Astrocyte of the cerebellum (primary cell): ENCODE results near the gene PCSK5.

Experiments used
- DNase-seq: peaks from one replicate; pipeline ENCODE4 v3.0.0-alpha.2; 2011; ENCODE audit warnings: low read depth
- H3K4me3 ChIP-seq: 2 replicates; pipeline ENCODE4 v1.5.1; 2011; ENCODE audit warnings: mild to moderate bottlenecking, low read depth, low read length, moderate library complexity
- in situ Hi-C: cut with HindIII; loops from 2 replicates; pipeline ENCODE4 v1.10.0; 2017; ENCODE audit warnings: low sequenced_read_pairs
- TF ChIP-seq, protein P1 (sequence below): IDR thresholded peaks from 2 replicates; pipeline ENCODE4 v1.5.1; 2012; ENCODE audit warnings: low read length, low read depth, moderate library complexity, mild to moderate bottlenecking; ENCODE audit errors: missing control alignments

The PCSK5 gene

DNA sequence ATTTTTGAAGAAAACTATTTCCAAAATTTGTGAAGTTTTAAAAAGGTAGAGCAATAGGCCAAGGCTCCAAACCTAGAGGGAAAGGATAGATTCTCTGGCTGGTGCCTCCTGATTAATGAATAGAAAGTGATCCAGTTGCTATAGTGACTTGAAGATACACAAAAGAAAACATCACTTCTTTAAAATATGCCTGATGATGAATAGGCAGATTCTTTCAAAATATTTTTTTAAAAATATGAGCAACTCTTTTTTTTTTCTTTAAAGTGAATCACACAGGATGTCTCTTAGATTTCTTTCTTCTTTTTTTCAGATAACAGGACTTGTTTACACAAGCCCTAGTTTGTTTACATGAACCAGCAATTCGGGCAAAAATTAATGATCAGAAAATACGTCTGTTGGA, 379.3 kb downstream of the PCSK5 start:
- TF ChIP-seq, protein P1, sequence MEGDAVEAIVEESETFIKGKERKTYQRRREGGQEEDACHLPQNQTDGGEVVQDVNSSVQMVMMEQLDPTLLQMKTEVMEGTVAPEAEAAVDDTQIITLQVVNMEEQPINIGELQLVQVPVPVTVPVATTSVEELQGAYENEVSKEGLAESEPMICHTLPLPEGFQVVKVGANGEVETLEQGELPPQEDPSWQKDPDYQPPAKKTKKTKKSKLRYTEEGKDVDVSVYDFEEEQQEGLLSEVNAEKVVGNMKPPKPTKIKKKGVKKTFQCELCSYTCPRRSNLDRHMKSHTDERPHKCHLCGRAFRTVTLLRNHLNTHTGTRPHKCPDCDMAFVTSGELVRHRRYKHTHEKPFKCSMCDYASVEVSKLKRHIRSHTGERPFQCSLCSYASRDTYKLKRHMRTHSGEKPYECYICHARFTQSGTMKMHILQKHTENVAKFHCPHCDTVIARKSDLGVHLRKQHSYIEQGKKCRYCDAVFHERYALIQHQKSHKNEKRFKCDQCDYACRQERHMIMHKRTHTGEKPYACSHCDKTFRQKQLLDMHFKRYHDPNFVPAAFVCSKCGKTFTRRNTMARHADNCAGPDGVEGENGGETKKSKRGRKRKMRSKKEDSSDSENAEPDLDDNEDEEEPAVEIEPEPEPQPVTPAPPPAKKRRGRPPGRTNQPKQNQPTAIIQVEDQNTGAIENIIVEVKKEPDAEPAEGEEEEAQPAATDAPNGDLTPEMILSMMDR: no peak
- DNase-seq: no peak
- in situ Hi-C loops: no loop called here

GRCh38 chr9:76271755-76272154, 381.3 kb downstream of the PCSK5 start:
- H3K4me3 ChIP-seq: no peak overlapping the region
- in situ Hi-C loops: no loop called here
- no peak for DNase-seq
- TF ChIP-seq, protein P1: no peak

More for the DNA sequence above, 379.3 kb downstream of the PCSK5 start:
- H3K4me3 ChIP-seq: no peak overlapping the region

GRCh38 chr9:76289042-76289441, 398.6 kb downstream of the PCSK5 start:
- TF ChIP-seq, protein P1: no peak
- in situ Hi-C loops: no loop called here
- no peak for DNase-seq
- H3K4me3 ChIP-seq: no peak overlapping the region

GRCh38 chr9:76289703-76290102, 399.2 kb downstream of the PCSK5 start:
- no peak for DNase-seq
- in situ Hi-C loops: no loop called here
- TF ChIP-seq, protein P1: no peak

GRCh38 chr9:76290555-76290954, 400.1 kb downstream of the PCSK5 start:
- DNase-seq: no peak

More at GRCh38 chr9:76289703-76290102, 399.2 kb downstream of the PCSK5 start:
- no peak overlapping the region for H3K4me3 ChIP-seq

GRCh38 chr9:76292246-76292645, 401.8 kb downstream of the PCSK5 start:
- TF ChIP-seq, protein P1: no peak
- no peak for DNase-seq
- in situ Hi-C loops: no loop called here
- H3K4me3 ChIP-seq: no peak overlapping the region

More at GRCh38 chr9:76290555-76290954, 400.1 kb downstream of the PCSK5 start:
- H3K4me3 ChIP-seq: no peak overlapping the region
- TF ChIP-seq, protein P1: no peak
- in situ Hi-C loops: no loop called here

DNA sequence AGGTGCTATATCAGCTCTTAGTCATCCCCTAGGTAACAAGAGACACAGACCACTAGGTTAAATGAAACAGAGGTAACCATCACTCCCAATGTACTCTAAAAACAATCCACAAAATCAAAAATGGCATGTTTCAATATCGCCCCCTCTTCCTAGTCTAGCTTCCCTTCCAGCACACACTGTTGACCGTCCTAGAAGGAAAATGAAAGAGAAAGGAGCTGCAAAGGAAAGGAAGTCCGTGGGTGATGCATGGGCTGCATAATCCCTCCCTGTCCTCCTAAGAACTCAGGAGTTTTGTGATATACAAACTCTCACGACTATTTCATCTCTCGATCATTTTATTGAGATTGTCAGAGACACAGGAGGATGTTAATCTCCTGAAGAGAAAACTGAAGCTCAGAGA, 402.2 kb downstream of the PCSK5 start:
- in situ Hi-C loops: no loop called here
- DNase-seq: no peak
- TF ChIP-seq, protein P1: no peak
- H3K4me3 ChIP-seq: no peak overlapping the region
